Large intestine (tissue), 1 donor: ENCODE data around the gene ADPRHL1. TPM values are rescaled to one million over a fixed set of nuclear protein-coding genes. Genes with fewer than 3 reads are reported as not detected.

ENCODE experiments used
- polyA plus RNA-seq: library from polyadenylated mRNA; unstranded; fragments of 120-200 nt; gene quantifications from one replicate; pipeline ENCODE4 v1.2.1, GENCODE V29; 2013

The ADPRHL1 gene
- polyA plus RNA-seq, 1 donor: 2.8 TPM

Other genes starting within 250 kb of the ADPRHL1 start
- gene PCID2, start 244.8 kb downstream of the ADPRHL1 start, polyA plus RNA-seq: 52.0 TPM
- gene CUL4A, start 243.9 kb downstream of the ADPRHL1 start, polyA plus RNA-seq: 78.4 TPM
- 215 TPM for gene LAMP1, start 156.2 kb downstream of the ADPRHL1 start, polyA plus RNA-seq
- 65.7 TPM for gene GRTP1, start 89.4 kb downstream of the ADPRHL1 start, polyA plus RNA-seq
- gene DCUN1D2, start 37.2 kb upstream of the ADPRHL1 start, polyA plus RNA-seq: 17.8 TPM
- 68.0 TPM for gene TFDP1, start 131.3 kb upstream of the ADPRHL1 start, polyA plus RNA-seq
- gene ATP4B, start 204.7 kb upstream of the ADPRHL1 start, polyA plus RNA-seq: 0.04 TPM
- 0.16 TPM for gene GRK1, start 213.7 kb upstream of the ADPRHL1 start, polyA plus RNA-seq